Upper lobe of right lung (tissue), 1 donor: ENCODE measurements around the gene P3H3. TPM values are rescaled to one million over a fixed set of nuclear protein-coding genes. Genes with fewer than 3 reads are reported as not detected.
A peak's percentile ranks its signal among the peaks of the same experiment; 100 is the strongest.

Experiments
- ATAC-seq: fragments of 200-7000 bp; cut with Tn5 transposase; one replicate; pipeline ENCODE4 v1.9.1; 2020; ENCODE audit warnings: mild to moderate bottlenecking, moderate library complexity
- DNase-seq: peaks from one replicate; pipeline ENCODE4 v3.0.0-alpha.2; 2020
- H3K27ac ChIP-seq: fragments of 200-600 bp; one replicate; pipeline ENCODE4 v1.8.0; 2022
- H3K27me3 ChIP-seq: fragments of 200-600 bp; one replicate; pipeline ENCODE4 v1.8.0; 2022; ENCODE audit warnings: mild to moderate bottlenecking
- H3K36me3 ChIP-seq: fragments of 200-600 bp; one replicate; pipeline ENCODE4 v1.8.0; 2022
- H3K4me1 ChIP-seq: fragments of 200-600 bp; one replicate; pipeline ENCODE4 v1.8.0; 2022
- H3K4me3 ChIP-seq: fragments of 200-600 bp; one replicate; pipeline ENCODE4 v1.8.0; 2022; ENCODE audit warnings: mild to moderate bottlenecking
- H3K9me3 ChIP-seq: fragments of 200-600 bp; one replicate; pipeline ENCODE4 v1.8.0; 2022
- intact Hi-C: fragments of 100-400 bp; cut with DNase I; formaldehyde crosslinking; loops from one replicate; pipeline ENCODE4 v1.11.0; 2022
- total RNA-seq: library from RNA; stranded (reverse); fragmentation: NEBNext Ultra II Directional; extraction: Animal tissue kit (Norgen Biotek cat#: 25700); gene quantifications from one replicate; pipeline ENCODE4 v1.2.1, GENCODE V29; 2021
- TF ChIP-seq, protein P1 (sequence below): fragments of 200-600 bp; IDR thresholded peaks from one replicate; pipeline ENCODE4 v1.8.0; 2022; ENCODE audit warnings: antibody characterized with exemption
- donor health status: DM: no; HTN: yes; CAD: no; lungs with severe emphysema.

Gene P3H3
- total RNA-seq, 1 donor from 2014 or later, result 9.7 TPM

DNA sequence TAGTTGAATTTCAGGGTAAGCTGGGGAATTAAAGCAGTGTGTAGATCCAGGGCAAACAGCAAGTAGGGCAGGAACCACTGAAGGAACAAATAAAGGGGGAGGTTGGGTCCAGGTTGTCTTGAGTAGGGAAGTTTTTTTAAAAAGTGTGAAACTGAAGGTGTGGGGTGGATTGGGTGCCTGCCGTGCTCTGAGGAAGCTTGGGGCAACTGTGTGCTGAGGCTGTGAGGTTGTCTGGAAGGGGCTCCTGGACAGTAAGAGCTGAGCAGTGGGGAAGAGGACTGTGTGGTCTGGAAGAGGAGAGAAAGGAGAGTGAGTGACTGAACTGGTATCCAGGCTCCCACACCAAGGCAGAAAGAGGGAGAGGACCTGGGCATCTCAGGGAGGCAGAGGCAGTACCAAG, 17.4 kb upstream of the P3H3 start:
- Histone ChIP-seq H3K36me3 (no peaks in the 10 kb centered on the region), H3K4me1 (no peaks in the 10 kb centered on the region), H3K9me3 (no peaks in the 10 kb centered on the region), H3K27me3 (no peaks in the 10 kb centered on the region), H3K27ac (no peak overlapping the region), H3K4me3 (no peak overlapping the region)
- intact Hi-C loops, result no loop called here
- TF ChIP-seq, protein P1, sequence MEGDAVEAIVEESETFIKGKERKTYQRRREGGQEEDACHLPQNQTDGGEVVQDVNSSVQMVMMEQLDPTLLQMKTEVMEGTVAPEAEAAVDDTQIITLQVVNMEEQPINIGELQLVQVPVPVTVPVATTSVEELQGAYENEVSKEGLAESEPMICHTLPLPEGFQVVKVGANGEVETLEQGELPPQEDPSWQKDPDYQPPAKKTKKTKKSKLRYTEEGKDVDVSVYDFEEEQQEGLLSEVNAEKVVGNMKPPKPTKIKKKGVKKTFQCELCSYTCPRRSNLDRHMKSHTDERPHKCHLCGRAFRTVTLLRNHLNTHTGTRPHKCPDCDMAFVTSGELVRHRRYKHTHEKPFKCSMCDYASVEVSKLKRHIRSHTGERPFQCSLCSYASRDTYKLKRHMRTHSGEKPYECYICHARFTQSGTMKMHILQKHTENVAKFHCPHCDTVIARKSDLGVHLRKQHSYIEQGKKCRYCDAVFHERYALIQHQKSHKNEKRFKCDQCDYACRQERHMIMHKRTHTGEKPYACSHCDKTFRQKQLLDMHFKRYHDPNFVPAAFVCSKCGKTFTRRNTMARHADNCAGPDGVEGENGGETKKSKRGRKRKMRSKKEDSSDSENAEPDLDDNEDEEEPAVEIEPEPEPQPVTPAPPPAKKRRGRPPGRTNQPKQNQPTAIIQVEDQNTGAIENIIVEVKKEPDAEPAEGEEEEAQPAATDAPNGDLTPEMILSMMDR, result no peak
- no peak for DNase-seq
- ATAC-seq, result no peak

DNA sequence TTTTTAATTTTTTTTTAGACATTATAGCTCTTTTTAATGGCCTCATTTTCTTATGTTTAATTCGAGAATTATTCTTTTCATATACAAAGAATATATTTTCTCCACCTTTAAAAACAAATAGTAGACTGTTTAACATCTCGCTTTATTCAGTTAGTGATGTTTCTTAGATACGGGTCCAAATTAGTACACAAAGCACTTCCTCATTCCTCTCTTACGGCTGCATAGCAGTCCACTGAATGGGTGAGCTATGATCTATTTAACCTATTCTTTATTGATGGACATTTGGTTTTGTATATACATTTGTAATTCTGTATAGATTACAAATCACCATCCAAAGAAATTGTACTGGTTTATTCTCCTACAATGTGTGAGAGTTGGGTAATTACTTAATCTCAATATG, 14.8 kb upstream of the P3H3 start:
- Histone ChIP-seq H3K4me3 (no peak overlapping the region), H3K9me3 (no peaks in the 10 kb centered on the region), H3K4me1 (no peaks in the 10 kb centered on the region), H3K36me3 (no peaks in the 10 kb centered on the region), H3K27me3 (no peaks in the 10 kb centered on the region), H3K27ac (no peak overlapping the region)
- TF ChIP-seq, protein P1, result no peak
- no peak for DNase-seq
- no peak for ATAC-seq
- intact Hi-C loops, result no loop called here

DNA sequence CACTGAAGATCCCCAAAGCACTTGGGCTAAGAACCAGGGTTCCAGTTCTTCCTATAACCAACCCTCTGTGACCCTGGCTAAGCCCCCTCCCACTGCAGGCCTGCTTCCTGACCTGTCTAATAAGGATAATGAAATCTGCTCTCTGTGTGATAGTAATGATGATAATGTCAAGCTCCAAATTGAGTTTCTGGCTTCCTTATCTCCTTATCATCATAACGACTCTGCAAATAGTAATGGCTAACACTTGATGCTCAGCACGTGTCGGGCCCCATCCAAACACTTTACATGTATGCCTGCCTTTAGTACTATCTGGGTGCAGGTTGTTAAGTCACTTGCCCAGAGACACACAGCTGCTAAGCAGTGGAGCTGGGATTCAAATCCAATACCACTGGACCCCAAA, 11.6 kb upstream of the P3H3 start:
- H3K4me3 ChIP-seq, result no peak overlapping the region
- DNase-seq (no peak), ATAC-seq (no peak)
- intact Hi-C loops, result no loop called here
- H3K27ac ChIP-seq, result no peak overlapping the region
- no peaks in the 10 kb centered on the region for H3K36me3 ChIP-seq
- H3K4me1 ChIP-seq, result peaks cover 6% of the 10 kb centered on the region
- no peaks in the 10 kb centered on the region for H3K9me3 ChIP-seq
- no peaks in the 10 kb centered on the region for H3K27me3 ChIP-seq
- TF ChIP-seq, protein P1, result no peak

DNA sequence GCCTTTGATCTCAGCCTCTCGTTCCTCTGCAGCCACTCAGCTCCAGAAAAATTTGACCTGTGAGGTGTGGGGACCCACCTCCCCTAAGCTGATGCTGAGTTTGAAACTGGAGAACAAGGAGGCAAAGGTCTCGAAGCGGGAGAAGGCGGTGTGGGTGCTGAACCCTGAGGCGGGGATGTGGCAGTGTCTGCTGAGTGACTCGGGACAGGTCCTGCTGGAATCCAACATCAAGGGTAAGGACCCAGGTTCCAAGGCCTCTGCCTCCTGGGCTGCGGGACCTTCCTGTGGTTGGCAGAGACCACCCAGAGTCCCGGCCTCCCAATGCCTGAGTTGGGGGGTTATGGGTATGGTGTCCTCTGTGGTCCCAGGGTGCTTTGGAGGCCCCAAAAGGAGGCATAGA, 11.1 kb upstream of the P3H3 start:
- intact Hi-C loops, result no loop called here
- peaks cover 6% of the 10 kb centered on the region for H3K4me1 ChIP-seq
- H3K27me3 ChIP-seq, result no peaks in the 10 kb centered on the region
- no peak for DNase-seq
- no peak overlapping the region for H3K27ac ChIP-seq
- TF ChIP-seq, protein P1, result no peak
- ATAC-seq, result no peak
- no peaks in the 10 kb centered on the region for H3K36me3 ChIP-seq
- no peaks in the 10 kb centered on the region for H3K9me3 ChIP-seq
- H3K4me3 ChIP-seq, result no peak overlapping the region

DNA sequence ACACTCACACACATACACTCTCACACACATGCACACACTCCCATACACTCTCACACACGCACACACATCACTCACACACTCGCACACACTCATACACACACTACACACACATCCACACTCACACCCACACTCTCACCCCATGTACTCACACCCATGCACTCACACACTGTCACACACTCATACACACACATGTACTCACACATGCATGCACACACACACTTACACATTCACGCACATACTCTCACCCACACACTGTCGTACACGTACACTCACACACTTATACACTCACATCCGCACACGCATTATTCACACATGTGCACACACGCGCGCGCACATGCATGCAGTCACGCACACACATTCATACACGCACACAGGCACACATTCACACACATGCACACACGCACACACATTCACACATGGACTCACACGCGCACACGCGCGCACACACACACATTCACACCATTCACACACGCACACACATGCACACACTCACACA, 10.5 kb upstream of the P3H3 start:
- no peak for DNase-seq
- Histone ChIP-seq H3K4me1 (peaks cover 6% of the 10 kb centered on the region), H3K9me3 (no peaks in the 10 kb centered on the region), H3K27ac (no peak overlapping the region), H3K27me3 (no peaks in the 10 kb centered on the region), H3K36me3 (no peaks in the 10 kb centered on the region), H3K4me3 (no peak overlapping the region)
- no peak for ATAC-seq
- TF ChIP-seq, protein P1, result no peak
- intact Hi-C loops, result no loop called here

DNA sequence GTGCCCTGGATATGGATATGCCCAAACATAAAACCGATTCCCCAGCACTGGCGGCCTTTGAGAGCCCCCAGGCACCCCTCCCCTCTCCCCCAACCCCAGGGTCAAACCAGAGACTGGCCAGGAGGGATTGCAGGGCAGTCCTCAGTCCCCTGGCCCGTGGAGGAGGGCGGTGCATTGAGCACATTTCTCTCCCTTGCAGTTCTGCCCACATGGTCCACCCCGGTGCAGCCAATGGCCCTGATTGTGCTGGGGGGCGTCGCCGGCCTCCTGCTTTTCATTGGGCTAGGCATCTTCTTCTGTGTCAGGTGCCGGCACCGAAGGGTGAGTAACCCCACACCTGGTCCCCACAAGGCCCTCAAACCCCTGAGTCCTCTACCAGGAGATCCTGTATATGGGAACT, 10.0 kb upstream of the P3H3 start:
- peaks cover 6% of the 10 kb centered on the region for H3K4me1 ChIP-seq
- TF ChIP-seq, protein P1, result no peak
- H3K9me3 ChIP-seq, result no peaks in the 10 kb centered on the region
- no peaks in the 10 kb centered on the region for H3K36me3 ChIP-seq
- H3K4me3 ChIP-seq, result no peak overlapping the region
- no peaks in the 10 kb centered on the region for H3K27me3 ChIP-seq
- ATAC-seq (peak; percentile 3), DNase-seq (no peak)
- intact Hi-C loops, result no loop called here
- H3K27ac ChIP-seq, result no peak overlapping the region
